Fibroblast of pulmonary artery (primary cell): ENCODE results near the gene RUFY2.
A peak's percentile ranks its signal among the peaks of the same experiment; 100 is the strongest.

Source experiments
- DNase-seq: peaks from one replicate; pipeline ENCODE4 v3.0.0-alpha.2; 2010; ENCODE audit warnings: low read depth
- H3K4me3 ChIP-seq: replicated peaks from 2 replicates; pipeline ENCODE4 v1.5.1; 2011; ENCODE audit warnings: low read depth, mild to moderate bottlenecking, control low read depth, low read length, moderate library complexity
- CTCF ChIP-seq: IDR thresholded peaks from 2 replicates; pipeline ENCODE4 v1.5.1; 2011; ENCODE audit warnings: mild to moderate bottlenecking, control low read depth, low read length, inconsistent platforms; ENCODE audit errors: missing control alignments

RUFY2 gene

DNA sequence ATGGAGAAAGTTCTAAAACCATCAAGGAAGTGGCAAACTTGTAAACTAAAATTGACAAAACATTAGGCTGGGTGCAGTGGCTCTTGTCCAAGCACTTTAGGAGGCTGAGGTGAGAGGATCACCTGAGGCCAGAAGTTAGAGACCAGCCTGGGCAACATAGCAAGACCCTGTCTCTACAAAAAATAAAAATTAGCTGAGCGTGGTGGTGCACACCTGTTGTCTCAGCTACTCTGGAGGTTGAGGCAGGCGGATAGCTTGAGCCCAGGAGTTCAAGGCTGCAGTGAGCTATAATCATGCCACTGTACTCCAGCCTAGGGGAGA lies 104.6 kb downstream of the RUFY2 start:
- TF ChIP-seq CTCF, result no peak
- no peak overlapping the region for H3K4me3 ChIP-seq
- no peak for DNase-seq

DNA sequence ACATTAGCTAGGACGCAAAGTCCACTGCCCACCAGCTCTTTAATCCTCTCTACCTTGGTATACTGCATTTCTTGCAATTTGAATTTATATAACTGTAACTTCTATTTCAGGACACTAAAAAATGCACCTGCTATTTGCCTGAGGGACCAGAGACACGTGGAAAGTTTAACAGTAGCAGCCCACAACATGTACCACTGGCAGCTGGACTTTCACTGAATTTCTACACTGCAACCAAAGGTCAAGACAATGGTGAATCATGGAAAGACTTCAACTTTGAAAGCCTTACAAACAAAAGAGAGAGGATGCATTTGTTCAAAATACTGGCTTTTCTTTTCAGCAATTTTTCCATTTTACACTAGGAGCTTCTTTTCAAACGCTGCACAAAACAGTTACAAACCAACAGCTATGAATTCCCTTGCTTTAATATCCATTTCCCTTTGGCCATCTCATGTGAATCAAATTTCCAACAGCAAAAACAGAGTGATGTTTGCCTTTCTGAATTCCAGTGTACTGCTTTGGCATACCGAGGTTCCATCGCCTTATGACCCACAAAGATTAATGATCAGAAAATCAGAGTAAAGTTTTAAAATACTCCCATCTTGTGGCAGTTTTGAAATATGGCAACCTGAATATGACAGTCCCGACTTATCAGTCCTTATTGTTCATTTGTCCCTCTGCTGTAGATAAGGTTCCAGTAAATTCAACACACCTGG lies 105.1 kb downstream of the RUFY2 start:
- peak; percentile 48 for TF ChIP-seq CTCF
- H3K4me3 ChIP-seq, result no peak overlapping the region
- DNase-seq, result peak; percentile 71

- DNase-seq, result no peak
- TF ChIP-seq CTCF, result no peak
- no peak overlapping the region for H3K4me3 ChIP-seq
These were observed 105.8 kb downstream of the RUFY2 start for GRCh38 chr10:68301301-68301700.

- DNase-seq, result no peak
These were observed 110.0 kb downstream of the RUFY2 start for GRCh38 chr10:68296843-68297663.

More at GRCh38 chr10:68296843-68297663, 110.0 kb downstream of the RUFY2 start:
- no peak for TF ChIP-seq CTCF
- H3K4me3 ChIP-seq, result no peak overlapping the region
